GM19023 (cell line): ENCODE data around the gene MYO3A.

Experiments used
- ATAC-seq: cut with Tn5 transposase; IDR thresholded peaks from one replicate; pipeline ENCODE4 v1.9.1; 2021; ENCODE audit warnings: mild to moderate bottlenecking, moderate library complexity; ENCODE audit not compliant: unreplicated experiment

MYO3A gene

GRCh38 chr10:26259341-26259740 is 325.3 kb downstream of the MYO3A start:
- no peak for ATAC-seq
